HCT116 (cell line): ENCODE measurements around the gene GRIN3A.

Experiments used
- ELF1 ChIP-seq: IDR thresholded peaks from 2 replicates; pipeline ENCODE4 v1.6.1; 2012; ENCODE audit warnings: low read depth, borderline replicate concordance
- EZH2 ChIP-seq: fragments of 200-600 bp; sonication (generic); IDR thresholded peaks from 2 replicates; pipeline ENCODE4 v1.6.1; 2017; ENCODE audit warnings: antibody characterized with exemption, mixed run types
- EZH2phosphoT487 ChIP-seq: fragments of 200-600 bp; IDR thresholded peaks from 2 replicates; pipeline ENCODE4 v1.6.1; 2018; ENCODE audit warnings: antibody characterized with exemption, borderline replicate concordance
- FOSL1 ChIP-seq: IDR thresholded peaks from 2 replicates; pipeline ENCODE4 v1.6.1; 2012; ENCODE audit warnings: low read depth
- POLR2A ChIP-seq: IDR thresholded peaks from 2 replicates; pipeline ENCODE4 v1.7.0; 2011; ENCODE audit warnings: borderline replicate concordance; ENCODE audit not compliant: insufficient read depth, insufficient read length; ENCODE audit errors: extremely low read depth
- POLR2AphosphoS5 ChIP-seq: IDR thresholded peaks from 2 replicates; pipeline ENCODE4 v1.6.1; 2011; ENCODE audit warnings: mild to moderate bottlenecking, low read depth, low read length, moderate library complexity
- RAD21 ChIP-seq: IDR thresholded peaks from 2 replicates; pipeline ENCODE4 v1.6.1; 2012; ENCODE audit warnings: low read depth, mild to moderate bottlenecking
- SIN3A ChIP-seq: IDR thresholded peaks from 2 replicates; pipeline ENCODE4 v1.6.1; 2012; ENCODE audit warnings: low read depth
- SP1 ChIP-seq: IDR thresholded peaks from 2 replicates; pipeline ENCODE4 v1.6.1; 2012; ENCODE audit warnings: low read depth
- ZNF274 ChIP-seq: fragments of 200-500 bp; sonication (Bioruptor generic); IDR thresholded peaks from 2 replicates; pipeline ENCODE4 v1.6.1; 2014; ENCODE audit warnings: mild to moderate bottlenecking, low read depth, low read length, inconsistent platforms
- TF ChIP-seq, protein P1 (sequence below): IDR thresholded peaks from 2 replicates; pipeline ENCODE4 v1.6.1; 2012
- TF ChIP-seq, protein P2 (sequence below): IDR thresholded peaks from 2 replicates; pipeline ENCODE4 v1.6.1; 2012; ENCODE audit warnings: low read depth
- TF ChIP-seq, protein P3 (sequence below), 3 experiments: fragments of 200-600 bp in 1 of 3; sonication (generic) in 1 of 3; IDR thresholded peaks in 2 of 3; conservative IDR thresholded peaks in 1 of 3; 2 replicates each; pipeline ENCODE4 v1.5.1; 2012 to 2017; ENCODE audit warnings: low read depth in 2 of 3, low read length in 2 of 3, antibody characterized with exemption in 1 of 3, borderline replicate concordance in 1 of 3, control low read depth in 1 of 3, mild to moderate bottlenecking in 1 of 3, mixed read lengths in 1 of 3, mixed run types in 1 of 3, moderate library complexity in 1 of 3; ENCODE audit not compliant: insufficient read depth in 1 of 3

DNA sequence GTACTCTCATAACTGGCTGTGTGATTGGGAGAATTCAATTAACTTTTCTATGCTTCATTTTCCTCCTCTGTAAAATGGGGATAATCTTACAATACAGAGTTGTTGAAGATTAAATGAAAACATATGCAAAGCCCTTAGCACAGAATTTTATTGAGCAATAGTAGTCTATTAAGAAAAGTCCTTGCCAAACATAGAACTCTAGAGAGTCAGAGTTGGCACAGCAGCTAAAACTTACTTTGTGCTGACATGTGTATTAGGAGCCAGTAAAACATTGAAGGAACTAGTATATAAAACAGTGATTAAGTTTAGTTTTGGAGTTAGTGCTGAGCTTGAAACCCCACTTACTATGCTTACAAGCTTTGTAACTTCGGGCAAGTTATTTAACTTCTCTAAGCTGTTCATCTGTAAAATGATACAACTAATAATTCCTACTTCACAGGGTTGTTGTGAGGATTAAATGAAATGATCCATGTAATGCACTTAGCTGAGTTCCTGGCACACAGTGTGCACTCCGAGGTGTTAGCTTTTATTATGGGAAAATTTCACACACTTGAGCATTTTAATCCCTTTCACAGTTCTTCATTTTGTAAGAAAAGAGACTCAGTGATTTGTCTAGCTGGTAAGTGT lies 20.0 kb upstream of the GRIN3A start:
- TF ChIP-seq, protein P1, sequence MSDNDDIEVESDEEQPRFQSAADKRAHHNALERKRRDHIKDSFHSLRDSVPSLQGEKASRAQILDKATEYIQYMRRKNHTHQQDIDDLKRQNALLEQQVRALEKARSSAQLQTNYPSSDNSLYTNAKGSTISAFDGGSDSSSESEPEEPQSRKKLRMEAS, result no peak
- TF ChIP-seq POLR2AphosphoS5, result no peak
- TF ChIP-seq, protein P2, sequence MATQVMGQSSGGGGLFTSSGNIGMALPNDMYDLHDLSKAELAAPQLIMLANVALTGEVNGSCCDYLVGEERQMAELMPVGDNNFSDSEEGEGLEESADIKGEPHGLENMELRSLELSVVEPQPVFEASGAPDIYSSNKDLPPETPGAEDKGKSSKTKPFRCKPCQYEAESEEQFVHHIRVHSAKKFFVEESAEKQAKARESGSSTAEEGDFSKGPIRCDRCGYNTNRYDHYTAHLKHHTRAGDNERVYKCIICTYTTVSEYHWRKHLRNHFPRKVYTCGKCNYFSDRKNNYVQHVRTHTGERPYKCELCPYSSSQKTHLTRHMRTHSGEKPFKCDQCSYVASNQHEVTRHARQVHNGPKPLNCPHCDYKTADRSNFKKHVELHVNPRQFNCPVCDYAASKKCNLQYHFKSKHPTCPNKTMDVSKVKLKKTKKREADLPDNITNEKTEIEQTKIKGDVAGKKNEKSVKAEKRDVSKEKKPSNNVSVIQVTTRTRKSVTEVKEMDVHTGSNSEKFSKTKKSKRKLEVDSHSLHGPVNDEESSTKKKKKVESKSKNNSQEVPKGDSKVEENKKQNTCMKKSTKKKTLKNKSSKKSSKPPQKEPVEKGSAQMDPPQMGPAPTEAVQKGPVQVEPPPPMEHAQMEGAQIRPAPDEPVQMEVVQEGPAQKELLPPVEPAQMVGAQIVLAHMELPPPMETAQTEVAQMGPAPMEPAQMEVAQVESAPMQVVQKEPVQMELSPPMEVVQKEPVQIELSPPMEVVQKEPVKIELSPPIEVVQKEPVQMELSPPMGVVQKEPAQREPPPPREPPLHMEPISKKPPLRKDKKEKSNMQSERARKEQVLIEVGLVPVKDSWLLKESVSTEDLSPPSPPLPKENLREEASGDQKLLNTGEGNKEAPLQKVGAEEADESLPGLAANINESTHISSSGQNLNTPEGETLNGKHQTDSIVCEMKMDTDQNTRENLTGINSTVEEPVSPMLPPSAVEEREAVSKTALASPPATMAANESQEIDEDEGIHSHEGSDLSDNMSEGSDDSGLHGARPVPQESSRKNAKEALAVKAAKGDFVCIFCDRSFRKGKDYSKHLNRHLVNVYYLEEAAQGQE, result no peak
- TF ChIP-seq ZNF274, result no peak
- no peak for TF ChIP-seq POLR2A
- TF ChIP-seq, protein P3, sequence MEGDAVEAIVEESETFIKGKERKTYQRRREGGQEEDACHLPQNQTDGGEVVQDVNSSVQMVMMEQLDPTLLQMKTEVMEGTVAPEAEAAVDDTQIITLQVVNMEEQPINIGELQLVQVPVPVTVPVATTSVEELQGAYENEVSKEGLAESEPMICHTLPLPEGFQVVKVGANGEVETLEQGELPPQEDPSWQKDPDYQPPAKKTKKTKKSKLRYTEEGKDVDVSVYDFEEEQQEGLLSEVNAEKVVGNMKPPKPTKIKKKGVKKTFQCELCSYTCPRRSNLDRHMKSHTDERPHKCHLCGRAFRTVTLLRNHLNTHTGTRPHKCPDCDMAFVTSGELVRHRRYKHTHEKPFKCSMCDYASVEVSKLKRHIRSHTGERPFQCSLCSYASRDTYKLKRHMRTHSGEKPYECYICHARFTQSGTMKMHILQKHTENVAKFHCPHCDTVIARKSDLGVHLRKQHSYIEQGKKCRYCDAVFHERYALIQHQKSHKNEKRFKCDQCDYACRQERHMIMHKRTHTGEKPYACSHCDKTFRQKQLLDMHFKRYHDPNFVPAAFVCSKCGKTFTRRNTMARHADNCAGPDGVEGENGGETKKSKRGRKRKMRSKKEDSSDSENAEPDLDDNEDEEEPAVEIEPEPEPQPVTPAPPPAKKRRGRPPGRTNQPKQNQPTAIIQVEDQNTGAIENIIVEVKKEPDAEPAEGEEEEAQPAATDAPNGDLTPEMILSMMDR (IDR thresholded peaks at IDR 0.05 in 2 of 3, conservative IDR thresholded peaks at IDR 0.05 in 1 of 3; ENCODE audit: borderline replicate concordance in 1 of 3, insufficient read depth in 1 of 3, low read depth in 2 of 3, low read length in 2 of 3), result no peak
- no peak for TF ChIP-seq RAD21
- no peak for TF ChIP-seq FOSL1
- no peak for TF ChIP-seq EZH2phosphoT487
- no peak for TF ChIP-seq EZH2
- no peak for TF ChIP-seq SIN3A
- no peak for TF ChIP-seq SP1
- no peak for TF ChIP-seq ELF1
